GM21529 (cell line): Measurements from ENCODE around the gene TULP4.
"Not testable (repeated sequence)": the region's sequence is repeated elsewhere in the genome, so short reads cannot be mapped to it uniquely, and the experiment has no call there.

ENCODE experiments used
- ATAC-seq: cut with Tn5 transposase; IDR thresholded peaks from one replicate; pipeline ENCODE4 v1.9.1; 2021; ENCODE audit not compliant: unreplicated experiment

Gene TULP4

DNA sequence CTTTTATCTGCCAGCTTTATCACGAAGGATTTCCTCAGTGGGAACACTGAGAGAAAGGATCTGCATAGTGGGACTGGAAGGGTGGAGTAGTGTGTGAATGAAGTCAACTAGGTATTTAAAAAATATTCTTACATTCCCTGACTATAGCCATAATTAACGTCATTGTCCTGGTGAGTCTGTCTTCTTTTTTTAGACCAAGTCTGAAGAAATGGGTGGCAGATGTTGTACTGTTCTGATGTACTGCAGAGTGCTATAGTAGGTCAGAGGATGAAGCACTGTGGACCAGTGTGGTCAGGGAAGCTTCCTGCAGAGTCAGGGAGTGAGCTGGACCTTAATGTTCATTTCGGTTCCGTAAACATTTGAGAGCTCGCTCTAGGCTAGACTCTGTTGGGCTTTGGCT is 11.9 kb downstream of the TULP4 start:
- ATAC-seq: no peak

DNA sequence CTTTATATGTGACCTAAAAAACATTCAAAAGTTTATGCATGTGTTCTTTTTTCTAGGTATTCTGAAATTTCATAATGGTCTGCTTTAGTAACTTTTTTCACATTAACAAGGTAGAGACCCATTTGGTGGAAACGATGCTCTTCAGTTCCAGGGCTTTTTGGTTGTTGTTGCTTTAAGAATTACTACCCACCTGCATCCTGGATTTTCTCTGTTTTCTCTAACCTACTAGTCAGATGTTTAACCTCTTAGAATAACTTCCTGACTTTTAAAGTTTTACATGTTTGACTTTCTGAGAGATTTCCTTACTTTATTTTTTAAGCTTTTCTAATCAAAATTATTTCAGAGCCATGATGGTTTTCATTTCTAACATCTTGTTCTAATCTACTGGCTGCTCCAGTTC is 14.9 kb downstream of the TULP4 start:
- no peak for ATAC-seq

DNA sequence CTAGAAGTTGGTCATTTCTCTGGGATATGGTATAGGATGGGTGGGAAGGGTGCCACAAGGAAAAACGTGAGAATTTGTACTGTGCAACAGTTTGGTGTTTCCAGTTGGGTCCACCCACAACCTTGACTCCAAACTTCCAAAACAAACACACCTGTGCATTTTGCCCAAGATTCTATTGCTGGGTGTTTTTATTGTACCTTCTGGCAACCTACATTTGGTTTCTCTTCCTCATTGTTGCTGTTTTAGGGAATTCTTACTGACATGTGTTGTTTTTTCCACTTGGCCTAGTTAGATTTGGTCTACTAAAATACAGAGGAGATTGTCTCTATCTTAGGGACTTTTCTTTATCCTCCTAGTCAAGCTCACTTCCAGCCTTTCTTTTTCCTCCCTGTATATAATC is 16.7 kb downstream of the TULP4 start:
- ATAC-seq: no peak

DNA sequence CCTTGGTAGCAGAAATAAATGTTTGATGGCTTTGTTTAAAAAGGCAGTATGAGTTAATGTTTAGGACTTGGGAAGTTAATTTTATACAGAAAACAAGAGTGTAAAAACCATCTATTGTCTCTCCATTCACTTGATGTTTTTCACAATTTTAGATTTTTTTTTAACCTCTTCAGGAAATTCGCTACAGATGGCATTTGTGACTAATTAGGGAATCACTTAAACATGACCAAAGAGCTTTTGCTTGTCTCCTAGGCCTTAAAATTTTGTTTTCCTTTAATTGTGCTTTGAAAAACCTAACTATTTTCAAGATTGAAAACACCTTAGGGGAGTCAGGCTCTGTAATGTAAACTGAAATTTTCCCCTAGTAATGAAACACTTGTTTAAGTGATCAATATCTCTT is 17.3 kb downstream of the TULP4 start:
- ATAC-seq: no peak

DNA sequence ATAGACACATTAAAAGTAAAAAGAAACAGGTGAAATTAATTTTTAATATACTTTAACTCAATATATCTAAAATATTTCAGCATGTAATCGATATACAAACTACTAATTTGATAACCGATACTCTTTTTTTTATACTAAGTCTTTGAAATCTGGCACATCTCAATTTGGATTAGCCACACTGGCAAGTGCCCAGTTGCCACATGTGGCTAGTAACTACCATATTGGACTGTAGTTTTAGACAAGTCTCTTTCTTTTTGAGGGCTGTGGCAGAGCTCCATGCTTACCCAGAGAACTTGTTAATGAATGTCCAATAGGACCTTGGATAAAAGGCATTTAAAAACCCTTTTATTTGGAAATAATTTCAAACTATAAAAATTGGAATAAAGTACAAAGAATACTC is 17.8 kb downstream of the TULP4 start:
- no peak for ATAC-seq

DNA sequence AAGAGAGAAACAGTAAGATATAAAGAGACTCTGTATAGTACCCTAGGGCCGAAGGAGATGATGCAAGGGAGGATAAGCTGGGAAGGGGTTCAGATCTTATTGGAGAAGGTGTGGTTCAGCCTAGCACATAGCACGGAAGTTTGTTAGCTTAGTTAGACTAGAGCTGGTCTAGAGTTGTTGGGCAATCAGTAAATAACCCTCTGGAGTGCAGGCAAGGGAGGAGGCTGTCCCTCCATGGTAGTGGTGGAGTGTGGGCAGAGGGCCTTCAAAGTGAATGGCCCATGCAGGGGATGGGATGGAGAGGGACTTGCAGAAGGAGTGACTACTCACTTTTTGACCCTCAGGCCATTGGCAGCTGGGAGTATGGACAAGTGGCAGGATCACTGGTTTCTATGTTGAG is 20.0 kb downstream of the TULP4 start:
- ATAC-seq: no peak

DNA sequence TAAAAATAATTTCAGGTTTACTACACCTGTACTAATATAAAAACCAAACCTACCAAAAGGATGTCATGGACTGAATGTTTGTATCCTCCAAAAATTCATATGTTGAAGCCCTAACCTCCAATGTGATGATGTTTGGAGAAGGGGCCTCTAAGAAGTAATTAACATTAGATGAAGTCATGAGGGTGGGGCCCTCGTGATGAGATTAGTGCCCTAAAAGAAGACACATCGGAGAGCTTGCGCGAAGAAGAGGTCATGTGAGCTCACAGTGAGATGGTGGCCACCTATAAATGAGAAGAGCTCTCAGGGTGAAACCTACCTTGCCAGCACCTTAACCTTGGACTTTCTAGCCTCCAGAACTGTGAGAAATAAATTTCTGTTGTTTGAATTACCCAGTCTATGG is 20.8 kb downstream of the TULP4 start:
- no peak for ATAC-seq

DNA sequence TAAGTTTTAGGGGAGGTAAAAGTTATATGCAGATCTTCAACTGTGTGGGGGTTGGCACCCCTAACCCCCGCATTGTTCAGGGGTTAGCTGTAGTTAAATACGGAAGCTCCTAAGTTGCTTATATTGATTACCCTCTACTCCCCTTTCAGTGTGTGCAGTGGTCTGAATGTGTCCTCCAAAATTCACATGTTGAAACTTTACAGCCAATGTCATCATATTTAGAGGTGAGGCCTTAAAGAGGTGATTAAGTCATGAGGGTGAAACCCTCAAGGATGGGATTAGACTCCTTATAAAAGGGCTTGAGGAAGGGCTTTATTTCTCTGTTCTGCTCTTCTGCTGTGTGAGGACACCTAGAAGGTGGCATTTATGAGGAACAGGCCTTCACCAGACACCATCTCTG is 22.3 kb downstream of the TULP4 start:
- ATAC-seq: no peak

DNA sequence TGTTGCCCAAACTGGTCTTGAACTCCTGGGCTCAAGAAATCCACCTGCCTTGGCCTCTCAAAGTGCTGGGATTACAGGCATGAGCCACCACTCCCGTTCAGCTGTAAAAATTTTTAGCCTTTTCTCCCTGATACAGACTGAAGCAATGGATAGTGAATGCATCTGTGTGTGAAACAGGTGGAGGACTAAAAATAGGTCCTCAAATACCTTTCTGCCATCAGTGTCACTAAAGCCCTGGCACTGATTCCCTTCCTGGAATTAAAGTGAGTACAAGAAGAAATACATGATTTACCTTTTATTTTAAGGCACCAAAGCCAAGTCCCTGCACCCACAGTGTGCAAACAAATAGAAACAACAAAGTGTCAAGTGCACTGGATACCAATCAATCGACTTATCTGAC is 25.1 kb downstream of the TULP4 start:
- no peak for ATAC-seq

DNA sequence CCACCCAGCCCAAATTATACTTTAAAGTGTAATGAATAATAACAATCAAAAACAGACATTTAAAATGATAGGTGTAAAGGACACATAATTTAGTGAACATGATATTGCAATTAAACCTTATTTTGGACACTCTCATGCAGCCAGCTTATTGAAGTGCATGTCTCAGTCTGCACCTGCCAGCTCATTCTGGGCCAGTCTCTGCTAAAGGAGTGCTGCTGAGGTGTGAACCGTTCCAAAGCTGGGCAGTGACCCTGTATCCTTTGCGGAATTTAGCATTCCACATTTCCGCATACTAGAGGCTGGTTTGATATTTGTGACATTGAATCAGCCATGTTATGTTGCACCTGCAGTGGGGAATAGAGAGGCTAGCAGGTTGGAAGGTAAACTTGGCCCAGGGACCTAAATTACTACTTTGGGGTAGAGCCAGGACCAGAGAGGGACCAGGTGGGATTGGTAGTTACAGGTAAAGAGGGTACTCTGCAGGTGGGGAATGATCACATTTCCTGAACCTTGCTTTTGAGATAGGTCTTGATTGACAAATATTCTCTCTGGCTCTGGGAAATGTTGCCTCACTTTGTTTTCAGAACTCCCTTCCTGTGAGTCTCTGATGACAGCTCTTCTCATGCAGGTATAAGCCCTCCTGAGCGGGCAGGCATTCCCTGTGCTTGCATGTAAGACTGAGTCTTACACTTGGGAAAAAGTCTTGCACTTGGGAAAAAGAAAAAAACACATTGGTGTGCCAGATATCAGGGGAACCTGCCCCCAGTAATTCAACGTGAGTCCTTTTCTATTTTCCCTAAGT is 26.2 kb downstream of the TULP4 start:
- no peak for ATAC-seq

DNA sequence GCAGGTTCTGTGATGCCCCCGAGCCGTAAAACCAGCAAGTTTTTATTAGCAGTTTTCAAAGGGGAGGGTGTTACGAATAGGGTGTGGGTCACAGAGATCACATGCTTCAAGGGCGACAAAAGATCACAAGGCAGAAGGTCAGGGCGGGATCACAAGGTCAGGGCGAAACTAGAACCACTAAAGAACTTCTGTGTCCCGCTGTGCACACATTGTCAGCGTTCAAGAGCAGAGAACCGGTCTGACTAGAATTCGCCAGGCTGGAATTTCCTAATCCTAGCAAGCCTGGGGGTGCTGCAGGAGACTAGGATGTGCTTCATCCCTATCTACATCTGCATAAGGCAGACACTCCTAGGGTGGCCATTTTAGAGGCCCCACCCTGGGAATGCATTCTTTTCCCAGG is 26.9 kb downstream of the TULP4 start:
- not testable (repeated sequence) for ATAC-seq

DNA sequence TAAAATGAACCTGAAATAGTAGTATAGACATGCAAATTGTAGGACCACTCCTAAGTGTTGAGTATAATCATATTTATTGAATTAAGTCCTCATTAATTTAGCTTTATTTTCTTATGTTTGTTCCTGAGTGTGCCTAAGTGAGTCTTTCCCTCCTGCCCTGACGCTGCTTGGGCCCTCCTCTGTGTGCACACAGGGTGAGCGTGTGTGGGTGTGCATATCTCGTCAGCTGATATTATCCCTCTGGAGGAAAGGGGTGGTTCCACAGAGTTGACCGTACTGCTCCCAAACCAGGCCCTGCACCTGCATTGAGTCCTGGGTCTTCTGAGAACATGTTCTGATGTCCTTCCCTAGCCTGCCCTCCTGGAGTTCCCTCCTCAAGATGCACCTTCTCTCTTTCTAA is 28.0 kb downstream of the TULP4 start:
- ATAC-seq: no peak

DNA sequence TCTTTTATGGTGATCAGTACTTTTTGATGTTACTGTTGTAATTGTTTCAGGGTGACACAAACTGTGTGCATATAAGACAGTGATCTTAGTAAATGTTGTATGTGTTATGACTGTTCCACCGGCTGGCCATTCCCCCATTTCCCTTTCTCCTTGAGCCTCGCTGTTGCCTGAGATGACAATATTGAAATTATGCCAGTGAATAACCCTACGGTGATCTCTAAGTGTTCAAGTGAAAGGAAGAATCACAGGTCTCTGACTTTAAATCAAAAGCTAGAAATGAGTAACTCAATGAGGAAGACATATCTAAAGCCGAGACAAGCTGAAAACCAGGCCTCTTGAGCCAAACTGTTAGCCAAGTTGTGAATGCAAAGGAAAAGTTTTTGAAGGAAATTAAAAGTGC is 32.3 kb downstream of the TULP4 start:
- ATAC-seq: peak; percentile 76

DNA sequence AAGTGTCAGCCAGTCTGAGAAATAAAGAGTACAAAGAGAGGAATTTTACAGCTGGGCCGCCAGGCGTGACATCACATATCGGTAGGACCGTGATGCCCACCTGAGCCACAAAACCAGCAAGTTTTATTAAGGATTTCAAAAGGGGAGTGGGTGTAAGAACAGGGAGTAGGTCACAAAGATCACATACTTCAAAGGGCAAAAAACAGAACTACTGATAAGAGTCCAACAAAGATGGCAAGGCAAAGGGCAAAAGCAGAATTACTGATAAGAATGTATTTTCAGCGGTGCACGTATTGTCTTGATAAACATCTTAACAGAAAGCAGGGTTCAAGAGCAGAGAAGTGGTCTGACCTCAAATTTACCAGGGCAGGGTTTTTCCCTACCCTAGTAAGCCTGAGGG is 33.2 kb downstream of the TULP4 start:
- ATAC-seq: not testable (repeated sequence)

DNA sequence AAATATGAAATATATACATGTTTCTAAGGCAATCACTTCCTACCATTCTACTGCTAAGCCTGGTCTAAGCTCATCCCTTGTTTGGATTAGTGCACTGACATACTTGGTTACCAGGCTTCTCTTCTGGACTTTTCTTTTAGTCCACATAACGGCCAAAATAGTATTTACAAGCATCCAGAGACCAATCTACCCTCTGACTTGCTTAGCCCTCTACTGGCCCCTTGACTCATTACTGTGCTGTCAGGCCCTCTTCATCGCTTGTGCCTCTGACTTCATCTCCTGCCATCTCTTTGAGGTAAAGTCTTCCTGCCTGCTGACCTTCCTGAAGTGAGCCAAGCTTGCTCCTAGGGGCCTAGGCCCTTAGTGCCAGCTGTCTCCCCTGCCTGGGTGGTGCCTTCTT is 35.1 kb downstream of the TULP4 start:
- no peak for ATAC-seq

DNA sequence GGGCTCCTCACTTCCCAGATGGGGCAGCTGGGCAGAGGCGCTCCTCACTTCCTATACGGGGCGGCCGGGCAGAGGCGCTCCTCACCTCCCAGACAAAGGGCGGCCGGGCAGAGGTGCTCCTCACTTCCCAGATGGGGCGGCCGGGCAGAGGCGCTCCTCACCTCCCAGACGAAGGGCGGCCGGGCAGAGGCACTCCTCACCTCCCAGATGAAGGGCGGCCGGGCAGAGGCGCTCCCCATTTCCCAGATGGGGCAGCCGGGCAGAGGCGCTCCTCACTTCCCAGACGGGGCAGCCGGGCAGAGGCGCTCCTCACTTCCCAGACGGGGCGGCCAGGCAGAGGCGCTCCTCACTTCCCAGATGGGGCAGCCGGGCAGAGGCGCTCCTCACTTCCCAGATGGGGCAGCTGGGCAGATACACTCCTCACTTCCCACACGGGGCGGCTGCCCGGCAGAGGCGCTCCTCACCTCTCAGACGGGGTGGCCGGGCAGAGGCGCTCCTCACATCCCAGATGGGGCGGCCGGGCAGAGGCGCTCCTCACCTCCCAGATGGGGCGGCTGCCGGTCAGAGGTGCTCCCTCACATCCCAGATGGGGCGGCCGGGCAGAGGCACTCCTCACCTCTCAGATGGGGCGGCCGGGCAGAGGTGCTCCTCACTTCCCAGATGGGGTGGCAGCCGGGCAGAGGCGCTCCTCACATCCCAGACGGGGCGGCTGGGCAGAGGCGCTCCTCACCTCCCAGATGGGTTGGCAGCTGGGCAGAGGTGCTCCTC is 36.7 kb downstream of the TULP4 start:
- not testable (repeated sequence) for ATAC-seq

DNA sequence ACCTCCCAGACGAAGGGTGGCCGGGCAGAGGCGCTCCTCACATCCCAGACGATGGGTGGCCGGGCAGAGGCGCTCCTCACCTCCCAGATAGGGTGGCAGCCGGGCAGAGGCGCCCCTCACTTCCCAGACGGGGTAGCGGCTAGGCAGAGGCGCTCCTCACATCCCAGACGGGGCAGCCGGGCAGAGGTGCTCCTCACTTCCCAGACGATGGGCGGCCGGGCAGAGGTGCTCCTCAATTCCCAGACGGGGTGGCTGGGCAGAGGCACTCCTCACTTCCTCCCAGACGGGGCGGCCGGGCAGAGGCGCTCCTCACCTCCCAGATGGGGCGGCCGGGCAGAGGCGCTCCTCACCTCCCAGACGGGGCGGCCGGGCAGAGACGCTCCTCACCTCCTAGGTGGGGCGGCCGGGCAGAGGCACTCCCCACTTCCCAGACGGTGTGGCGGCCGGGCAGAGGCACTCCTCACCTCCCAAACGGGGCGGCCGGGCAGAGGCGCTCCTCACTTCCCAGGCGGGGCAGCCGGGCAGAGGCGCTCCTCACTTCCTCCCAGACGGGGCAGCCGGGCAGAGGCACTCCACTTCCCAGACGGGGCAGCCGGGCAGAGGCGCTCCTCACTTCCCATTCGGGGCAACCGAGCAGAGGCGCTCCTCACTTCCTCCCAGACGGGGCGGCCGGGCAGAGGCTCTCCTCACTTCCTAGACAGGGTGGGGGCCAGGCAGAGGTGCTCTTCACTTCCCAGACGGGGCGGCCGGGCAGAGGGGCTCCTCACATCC is 37.4 kb downstream of the TULP4 start:
- ATAC-seq: not testable (repeated sequence)

DNA sequence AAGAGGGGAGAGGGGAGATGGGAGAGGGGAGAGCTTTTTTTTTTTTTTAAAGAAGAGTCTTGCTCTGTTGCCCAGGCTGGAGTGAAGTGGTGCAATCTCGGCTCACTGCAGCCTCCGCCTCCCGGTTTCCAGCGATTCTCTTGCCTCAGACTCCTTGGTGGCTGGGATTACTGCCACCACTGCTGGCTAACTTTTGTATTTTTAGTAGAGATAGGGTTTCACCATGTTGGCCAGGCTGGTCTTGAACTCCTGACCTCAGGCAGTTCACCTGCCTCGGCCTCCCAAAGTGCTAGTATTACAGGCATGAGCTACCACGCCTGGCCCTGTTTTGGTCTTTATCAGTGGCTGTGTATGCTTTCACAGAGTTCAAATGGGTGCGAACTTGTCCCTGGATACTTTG is 38.5 kb downstream of the TULP4 start:
- not testable (repeated sequence) for ATAC-seq

DNA sequence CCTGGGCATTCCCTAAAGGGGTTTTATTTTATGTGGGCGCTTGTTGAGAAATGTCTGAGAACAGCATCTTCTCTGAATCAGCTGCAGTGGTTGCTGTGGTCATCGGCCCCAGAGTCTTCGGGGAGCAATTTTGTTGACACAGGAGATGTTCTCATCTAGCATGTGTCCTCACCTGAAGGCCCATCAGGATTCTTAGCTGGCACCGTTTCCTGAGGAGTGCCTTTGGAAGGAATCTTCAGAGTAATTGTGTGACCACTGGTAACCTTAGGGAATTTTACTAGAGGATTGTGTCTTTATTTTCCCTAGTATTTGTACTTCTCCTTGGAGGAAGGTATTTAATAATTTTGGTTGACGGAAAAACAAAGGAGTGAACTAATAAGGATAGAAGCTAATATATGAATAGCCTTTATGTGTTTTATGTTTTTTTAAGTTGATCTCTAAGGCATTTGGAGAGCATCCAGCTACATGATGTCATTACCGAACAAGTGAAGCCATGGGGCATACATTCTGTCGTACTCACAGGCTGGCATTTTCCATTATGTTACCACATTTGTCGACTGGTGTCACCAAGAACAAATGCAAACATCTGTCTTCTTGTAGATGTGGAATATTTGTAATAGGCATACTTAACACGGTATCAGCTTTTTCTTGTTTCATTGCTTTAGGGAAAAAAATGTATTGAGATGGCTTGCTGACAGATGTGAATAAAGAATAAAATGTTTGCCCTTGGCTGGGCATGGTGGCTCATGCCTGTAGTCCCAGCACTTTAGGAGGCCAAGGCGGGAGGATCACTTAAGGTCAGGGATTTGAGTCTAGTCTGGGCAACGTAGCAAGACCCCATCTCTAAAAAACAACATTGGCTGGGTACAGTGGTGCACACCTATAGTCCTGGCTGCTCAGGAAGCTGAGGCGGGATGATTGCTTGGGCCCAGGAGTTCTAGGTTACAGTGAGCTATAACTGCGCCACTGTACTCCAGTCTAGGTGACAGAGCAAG is 41.9 kb downstream of the TULP4 start:
- no peak for ATAC-seq
